HL-60 (cell line): Measurements from ENCODE around the gene ADGRB2.

Experiments used
- CTCF ChIP-seq: IDR thresholded peaks from one replicate; pipeline ENCODE4 v1.5.1; 2011; ENCODE audit warnings: low read length, control low read depth, inconsistent platforms; ENCODE audit not compliant: insufficient read depth
- POLR2AphosphoS5 ChIP-seq: IDR thresholded peaks from 2 replicates; pipeline ENCODE4 v1.6.1; 2012; ENCODE audit warnings: low read depth
- REST ChIP-seq: IDR thresholded peaks from 2 replicates; pipeline ENCODE4 v1.6.1; 2012; ENCODE audit warnings: low read depth; ENCODE audit not compliant: insufficient replicate concordance

GRCh38 chr1:31787786-31788137 is 23.6 kb upstream of the ADGRB2 start:
- TF ChIP-seq CTCF: no peak
- TF ChIP-seq POLR2AphosphoS5: no peak
- TF ChIP-seq REST: no peak
